ENCODE measurements around the gene C7. TPM values are rescaled to one million over a fixed set of nuclear protein-coding genes. Genes with fewer than 3 reads are reported as not detected.

The C7 gene
- total RNA-seq, 4 donors from 2014 or later = 0.98 to 5.7 (median 4.5) TPM

DNA sequence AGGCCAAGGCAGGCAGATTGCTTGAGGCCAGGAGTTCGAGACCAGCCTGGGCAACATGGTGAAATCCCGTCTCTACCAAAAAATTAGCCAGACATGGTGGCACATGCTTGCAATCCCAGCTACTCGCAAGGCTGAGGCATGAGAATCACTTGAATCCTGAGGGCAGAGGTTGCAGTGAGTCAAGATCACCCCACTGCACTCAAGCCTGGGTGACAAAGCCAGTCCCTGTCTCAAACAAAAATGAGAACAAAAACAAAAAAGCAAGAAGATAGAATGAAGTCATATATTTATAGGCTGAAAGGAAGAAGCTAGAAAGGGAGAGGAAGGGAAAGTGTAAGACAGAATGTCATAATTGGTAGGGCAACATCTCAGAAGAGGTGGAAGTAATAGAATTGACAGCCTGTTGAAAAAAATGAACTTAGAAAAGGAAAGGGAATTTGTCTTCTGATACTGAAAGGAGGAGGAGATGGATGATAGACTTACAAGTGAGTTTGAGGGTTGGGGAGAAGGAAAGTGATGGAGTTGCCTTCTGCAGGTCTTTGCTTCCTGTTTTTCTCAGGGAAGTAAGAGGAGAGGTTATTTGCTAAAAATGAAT, 35.9 kb upstream of the C7 start:
- no peak for ATAC-seq
- H3K27me3 ChIP-seq = no peaks in the 10 kb centered on the region
- in situ Hi-C loops (cut with MboI; ENCODE audit: low sequenced_read_pairs in 4 of 4) = no loop called here

DNA sequence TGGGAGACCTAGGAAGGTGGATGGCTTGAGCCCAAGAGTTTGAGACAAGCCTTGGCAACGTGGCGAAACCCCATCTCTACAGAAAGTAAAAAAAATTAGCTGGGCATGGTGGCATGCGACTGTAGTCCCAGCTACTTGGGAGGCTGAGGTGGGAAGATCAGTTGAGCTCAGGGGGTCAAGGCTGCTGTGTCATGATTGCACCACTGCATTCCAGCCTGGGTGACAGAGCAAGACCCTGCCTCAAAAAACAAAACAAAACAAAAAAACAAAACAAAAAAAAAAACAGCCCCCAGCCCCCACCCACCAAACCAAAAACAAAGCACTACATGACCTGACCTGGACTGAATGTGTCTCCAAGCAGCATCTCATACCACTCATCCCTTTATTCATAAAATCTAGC, 33.3 kb upstream of the C7 start:
- Histone ChIP-seq H3K4me1 (peaks cover 0 to 4% of the 10 kb centered on the region in 2 donors), H3K27me3 (no peaks in the 10 kb centered on the region), H3K36me3 (no peaks in the 10 kb centered on the region), H3K9me3 (no peaks in the 10 kb centered on the region), H3K27ac (no peak overlapping the region), H3K4me3 (no peak overlapping the region)
- TF ChIP-seq, protein P1, sequence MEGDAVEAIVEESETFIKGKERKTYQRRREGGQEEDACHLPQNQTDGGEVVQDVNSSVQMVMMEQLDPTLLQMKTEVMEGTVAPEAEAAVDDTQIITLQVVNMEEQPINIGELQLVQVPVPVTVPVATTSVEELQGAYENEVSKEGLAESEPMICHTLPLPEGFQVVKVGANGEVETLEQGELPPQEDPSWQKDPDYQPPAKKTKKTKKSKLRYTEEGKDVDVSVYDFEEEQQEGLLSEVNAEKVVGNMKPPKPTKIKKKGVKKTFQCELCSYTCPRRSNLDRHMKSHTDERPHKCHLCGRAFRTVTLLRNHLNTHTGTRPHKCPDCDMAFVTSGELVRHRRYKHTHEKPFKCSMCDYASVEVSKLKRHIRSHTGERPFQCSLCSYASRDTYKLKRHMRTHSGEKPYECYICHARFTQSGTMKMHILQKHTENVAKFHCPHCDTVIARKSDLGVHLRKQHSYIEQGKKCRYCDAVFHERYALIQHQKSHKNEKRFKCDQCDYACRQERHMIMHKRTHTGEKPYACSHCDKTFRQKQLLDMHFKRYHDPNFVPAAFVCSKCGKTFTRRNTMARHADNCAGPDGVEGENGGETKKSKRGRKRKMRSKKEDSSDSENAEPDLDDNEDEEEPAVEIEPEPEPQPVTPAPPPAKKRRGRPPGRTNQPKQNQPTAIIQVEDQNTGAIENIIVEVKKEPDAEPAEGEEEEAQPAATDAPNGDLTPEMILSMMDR (IDR thresholded peaks at IDR 0.05 in 4 of 5, conservative IDR thresholded peaks at IDR 0.05 in 1 of 5) = no peak
- TF ChIP-seq POLR2A (IDR thresholded peaks at IDR 0.05) = no peak
- DNase-seq = no peak
- intact Hi-C loops (cut with DNase I; ENCODE audit: low total_unique reads) (loop anchor here (5.0 kb wide), 1 partner anchor 119 kb away; the partner anchor contains the start of gene TTC33), in situ Hi-C loops (cut with MboI; ENCODE audit: low sequenced_read_pairs in 4 of 4) (loop anchor here in 3 of 4 donors (25.0 kb wide), 2 partner anchors 1164 to 1289 kb away; no protein-coding TSS in a partner anchor)
- ATAC-seq = no peak

More for the DNA sequence above, 35.9 kb upstream of the C7 start:
- no peaks in the 10 kb centered on the region for H3K4me1 ChIP-seq
- no peak for DNase-seq
- TF ChIP-seq POLR2A (IDR thresholded peaks at IDR 0.05) = no peak
- TF ChIP-seq, protein P1 (IDR thresholded peaks at IDR 0.05 in 4 of 5, conservative IDR thresholded peaks at IDR 0.05 in 1 of 5) = no peak
- intact Hi-C loops (cut with DNase I; ENCODE audit: low total_unique reads) = no loop called here
- H3K27ac ChIP-seq = no peak overlapping the region
- H3K4me3 ChIP-seq = no peak overlapping the region
- H3K9me3 ChIP-seq = no peaks in the 10 kb centered on the region
- H3K36me3 ChIP-seq = no peaks in the 10 kb centered on the region

DNA sequence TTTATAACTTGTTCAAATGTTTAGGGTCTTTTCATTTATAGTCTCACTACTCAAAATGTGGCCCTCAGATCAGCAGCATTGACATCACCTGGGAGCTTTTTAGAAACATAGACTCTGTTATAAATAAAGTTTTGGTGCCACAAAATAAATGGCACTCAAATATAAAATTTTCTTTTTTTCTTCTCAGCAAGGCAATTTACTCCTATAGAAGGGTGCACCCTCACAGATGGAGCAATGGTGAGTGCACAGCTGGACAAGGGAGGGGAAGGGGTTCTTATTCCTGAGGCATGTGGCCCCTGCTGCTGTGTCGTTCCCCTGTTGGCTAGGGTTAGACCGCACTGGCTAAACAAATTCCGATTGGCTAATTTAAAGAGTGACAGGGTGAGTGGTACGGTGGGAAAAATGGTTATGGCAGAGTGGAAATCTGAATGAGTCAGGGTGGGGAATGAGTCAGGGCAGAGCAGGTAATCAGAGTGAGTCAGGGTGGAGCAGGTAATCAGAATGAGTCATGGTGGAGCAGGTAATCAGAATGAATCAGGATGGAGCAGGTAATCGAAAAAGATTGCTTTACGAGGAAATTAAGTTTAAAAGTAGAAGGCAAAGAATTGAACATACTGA, 31.8 kb upstream of the C7 start:
- Histone ChIP-seq H3K36me3 (no peaks in the 10 kb centered on the region), H3K27ac (no peak overlapping the region), H3K4me3 (no peak overlapping the region), H3K4me1 (peaks cover 0 to 4% of the 10 kb centered on the region in 2 donors), H3K27me3 (no peaks in the 10 kb centered on the region), H3K9me3 (no peaks in the 10 kb centered on the region)
- DNase-seq = no peak
- TF ChIP-seq, protein P1 (IDR thresholded peaks at IDR 0.05 in 4 of 5, conservative IDR thresholded peaks at IDR 0.05 in 1 of 5) = no peak
- TF ChIP-seq POLR2A (IDR thresholded peaks at IDR 0.05) = no peak
- intact Hi-C loops (cut with DNase I; ENCODE audit: low total_unique reads) = loop anchor here (5.0 kb wide), 1 partner anchor 120 kb away; the partner anchor contains the start of gene TTC33
- ATAC-seq = no peak
- in situ Hi-C loops (cut with MboI; ENCODE audit: low sequenced_read_pairs in 4 of 4) = loop anchor here in 3 of 4 donors (25.0 kb wide), 2 partner anchors 1165 to 1290 kb away; no protein-coding TSS in a partner anchor

DNA sequence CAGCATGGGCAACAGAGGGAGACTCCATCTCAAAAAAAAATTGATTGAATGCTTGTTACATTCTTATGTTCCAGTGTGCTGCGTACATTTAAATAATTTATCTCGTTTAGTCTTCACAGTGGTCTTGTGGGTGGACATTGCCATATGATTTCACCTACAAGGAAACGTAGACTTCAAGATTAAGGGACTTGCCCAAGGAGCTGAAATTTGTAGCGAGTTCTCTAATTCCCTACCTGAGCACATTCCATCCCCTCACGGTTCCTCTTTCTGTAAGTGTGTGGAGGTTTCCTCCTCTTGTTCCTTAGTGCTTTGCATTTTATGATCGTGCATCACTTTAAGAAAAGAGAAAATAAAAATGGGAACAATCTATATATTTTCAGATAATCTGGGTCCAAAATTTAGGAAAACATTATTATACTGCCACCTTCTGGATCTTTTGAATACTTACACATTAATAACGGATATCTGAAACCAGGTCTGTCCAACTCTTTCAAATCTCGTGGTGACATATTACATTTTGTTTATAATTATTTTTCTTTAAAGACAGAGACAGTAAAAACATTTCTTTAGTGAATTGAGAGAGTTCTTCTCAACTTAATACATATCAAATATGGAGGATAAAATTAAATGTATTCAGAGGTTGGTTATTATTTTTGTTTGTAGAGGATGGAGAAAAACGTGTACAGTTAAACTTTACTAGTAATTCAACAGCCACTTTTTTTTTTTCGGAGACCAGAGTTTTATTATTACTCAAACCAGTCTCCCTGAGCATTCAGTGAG, 29.9 kb upstream of the C7 start:
- Histone ChIP-seq H3K27me3 (no peaks in the 10 kb centered on the region), H3K9me3 (no peaks in the 10 kb centered on the region), H3K4me3 (no peak overlapping the region), H3K27ac (no peak overlapping the region), H3K4me1 (peaks cover 0 to 4% of the 10 kb centered on the region in 2 donors), H3K36me3 (no peaks in the 10 kb centered on the region)
- ATAC-seq (peak in 1 of 2 donors; percentile 30), DNase-seq (no peak)
- in situ Hi-C loops (cut with MboI; ENCODE audit: low sequenced_read_pairs in 4 of 4) = loop anchor here in 3 of 4 donors (25.0 kb wide), 2 partner anchors 1167 to 1292 kb away; no protein-coding TSS in a partner anchor
- intact Hi-C loops (cut with DNase I; ENCODE audit: low total_unique reads) = loop anchor here (5.0 kb wide), 1 partner anchor 122 kb away; the partner anchor contains the start of gene TTC33
- TF ChIP-seq, protein P1 (IDR thresholded peaks at IDR 0.05 in 4 of 5, conservative IDR thresholded peaks at IDR 0.05 in 1 of 5) = peak; percentile 37 to 62 (median 40)
- no peak for TF ChIP-seq POLR2A (IDR thresholded peaks at IDR 0.05)

Measured in gastrocnemius medialis (tissue), 4 donors.